ENCODE measurements around the gene PRRX2. TPM values are rescaled to one million over a fixed set of nuclear protein-coding genes. Genes with fewer than 3 reads are reported as not detected.

Gene PRRX2
- total and polyA plus RNA-seq, 2 of the 4 experiments (the other 2 are of a cell fraction): 12.7 to 35.5 TPM

DNA sequence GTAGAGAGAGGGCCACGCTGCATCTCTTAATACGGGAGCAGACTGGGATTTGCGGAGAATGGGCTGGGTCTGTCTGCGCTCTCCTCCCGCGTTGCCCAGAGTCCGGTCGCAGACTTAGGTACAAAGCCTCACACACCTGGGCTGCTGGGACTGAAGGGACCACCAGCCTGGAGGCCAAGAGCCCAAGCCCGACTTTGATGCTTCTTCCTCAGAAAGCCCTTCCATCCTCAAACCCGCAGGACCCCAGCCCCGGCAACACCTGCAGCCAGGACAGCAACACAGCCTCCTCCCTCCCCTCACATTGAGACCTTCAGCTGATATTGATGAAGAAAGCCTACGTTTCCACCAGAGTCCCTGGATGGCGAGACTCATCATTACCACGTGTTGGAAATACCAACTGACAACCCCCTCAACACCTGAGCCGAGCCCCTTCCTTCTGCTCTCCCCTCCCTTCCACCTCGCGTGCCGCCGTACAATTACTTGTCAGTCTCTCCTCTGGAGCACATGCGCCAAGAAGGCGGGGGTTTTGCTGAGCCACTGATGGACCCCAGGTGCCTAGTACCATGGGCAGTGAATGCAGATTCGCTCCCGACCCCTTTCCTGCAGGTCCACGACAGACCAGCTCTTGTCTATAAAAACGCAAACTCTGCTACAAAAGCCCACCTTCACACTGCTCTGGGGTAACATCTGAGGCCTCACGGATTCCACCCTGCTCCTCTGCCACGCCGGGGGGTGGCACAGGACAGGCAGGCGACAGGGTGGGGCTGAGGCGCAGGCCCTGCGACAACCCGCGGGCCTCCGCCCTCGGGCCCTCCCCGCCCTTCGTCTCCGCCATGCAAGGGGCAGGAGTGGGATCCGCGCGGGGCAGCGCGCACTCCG, 24.3 kb upstream of the PRRX2 start:
- peaks cover 51% of the 10 kb centered on the region for H4K20me1 ChIP-seq (ENCODE audit: insufficient read depth, low read length)
- peak overlapping the region; percentile 33; the same call in 1 of the 2 replicates for H3K23ac ChIP-seq (ENCODE audit: low read depth, low read length)
- no peak overlapping the region for H4K91ac ChIP-seq (ENCODE audit: insufficient read depth, low read depth, low read length)
- DNase-seq: no peak
- peak overlapping the region; percentile 72 for H3K9ac ChIP-seq (ENCODE audit: low read depth, low read length)
- H2BK5ac ChIP-seq (ENCODE audit: low read depth, low read length, poor library complexity, severe bottlenecking): peak overlapping the region; percentile 38
- H3K27me3 ChIP-seq (ENCODE audit: control insufficient read depth, insufficient read depth, low read length): no peaks in the 10 kb centered on the region
- no peak overlapping the region for H3K18ac ChIP-seq (ENCODE audit: low read depth, low read length)
- peak overlapping the region; percentile 83 for H3K4me2 ChIP-seq (ENCODE audit: low read depth, low read length)
- peaks cover 15% of the 10 kb centered on the region for H3K4me1 ChIP-seq (ENCODE audit: control insufficient read depth, insufficient read depth, low read length)
- H2AFZ ChIP-seq (replicated peaks; ENCODE audit: low read length, poor library complexity): peak overlapping the region; percentile 94
- peak overlapping the region in 1 of 2 experiments; percentile 83; a peak in 1 of 4 replicates for H4K8ac ChIP-seq (ENCODE audit: low read depth in 2 of 2, low read length in 2 of 2)
- H3K4ac ChIP-seq (ENCODE audit: low read depth, low read length): peak overlapping the region; percentile 35
- peak overlapping the region; percentile 29 for H2AK5ac ChIP-seq (ENCODE audit: low read depth, low read length)
- H2BK20ac ChIP-seq (ENCODE audit: low read depth, low read length): no peak overlapping the region
- H2AK9ac ChIP-seq (replicated peaks; ENCODE audit: low read depth, low read length, poor library complexity): peak overlapping the region; percentile 85
- peak; percentile 13 for ATAC-seq (ENCODE audit: low read depth)
- H3K36me3 ChIP-seq (ENCODE audit: control insufficient read depth, insufficient read depth, low read length): peaks cover 30% of the 10 kb centered on the region
- H3K27ac ChIP-seq (ENCODE audit: insufficient read depth, low read length): peak overlapping the region; percentile 64
- ChIA-PET CTCF (no interaction called here), POLR2A (ENCODE audit: unreplicated experiment) (no interaction called here)
- H4K5ac ChIP-seq (ENCODE audit: low read depth, low read length): no peak overlapping the region
- H3K4me3 ChIP-seq (ENCODE audit: insufficient read depth, low read depth, low read length): peak overlapping the region; percentile 81
- intact Hi-C loops (cut with micrococcal nuclease): no loop called here
- H3K56ac ChIP-seq (ENCODE audit: extremely low read depth, insufficient read depth, low read length): 0 out of 2 replicates have a peak overlapping the region, but pooled peaks have one; percentile 13
- WGBS, 2 experiments (ENCODE audit: extremely low coverage in 2 of 2, insufficient read length in 1 of 2): 39% methylated on average over 20 of the region's 44 CpGs; no CpG with 5 or more reads in 1 of the 2 experiments
- dilution Hi-C loops (cut with HindIII; ENCODE audit: low sequenced_read_pairs, unreplicated experiment): no loop called here
- no peak overlapping the region for H2BK15ac ChIP-seq (ENCODE audit: low read depth, low read length)
- peak overlapping the region; percentile 61; the same call in 1 of the 2 replicates for H3K14ac ChIP-seq (replicated peaks; ENCODE audit: low read depth, low read length)
- H3K79me1 ChIP-seq (ENCODE audit: low read depth in 1 of 2, low read length in 2 of 2): peaks cover 3 to 55% of the 10 kb centered on the region in 2 experiments; a peak in 3 of 4 replicates
- H2BK120ac ChIP-seq (ENCODE audit: low read depth, low read length): no peak overlapping the region
- no peaks in the 10 kb centered on the region for H3K9me3 ChIP-seq (ENCODE audit: control insufficient read depth, insufficient read depth, low read length)
- BruUV-seq (replicated peaks): no TSS peak
- H3K9me1 ChIP-seq (ENCODE audit: insufficient read depth, low read length): no peaks in the 10 kb centered on the region
- in situ Hi-C loops (cut with MboI; ENCODE audit: low sequenced_read_pairs): no loop called here
- TF ChIP-seq RCOR1 (IDR thresholded peaks at IDR 0.05; ENCODE audit: insufficient replicate concordance, low read length): no peak
- TF ChIP-seq RFX5 (IDR thresholded peaks at IDR 0.05; ENCODE audit: low read depth, low read length): no peak
- TF ChIP-seq FOS (IDR thresholded peaks at IDR 0.05; ENCODE audit: low read depth, low read length): no peak
- no peak for TF ChIP-seq BHLHE40 (IDR thresholded peaks at IDR 0.05; ENCODE audit: low read depth, low read length)
- no peak for TF ChIP-seq MXI1 (IDR thresholded peaks at IDR 0.05; ENCODE audit: borderline replicate concordance, low read depth, low read length)
- no peak for TF ChIP-seq SMC3 (IDR thresholded peaks at IDR 0.05; ENCODE audit: low read depth, low read length)
- no peak for TF ChIP-seq CEBPB (IDR thresholded peaks at IDR 0.05; ENCODE audit: low read depth, low read length)
- TF ChIP-seq MAFK (IDR thresholded peaks at IDR 0.05; ENCODE audit: low read depth, low read length): no peak
- no peak for TF ChIP-seq RAD21 (IDR thresholded peaks at IDR 0.05; ENCODE audit: low read length)
- TF ChIP-seq, protein P1, sequence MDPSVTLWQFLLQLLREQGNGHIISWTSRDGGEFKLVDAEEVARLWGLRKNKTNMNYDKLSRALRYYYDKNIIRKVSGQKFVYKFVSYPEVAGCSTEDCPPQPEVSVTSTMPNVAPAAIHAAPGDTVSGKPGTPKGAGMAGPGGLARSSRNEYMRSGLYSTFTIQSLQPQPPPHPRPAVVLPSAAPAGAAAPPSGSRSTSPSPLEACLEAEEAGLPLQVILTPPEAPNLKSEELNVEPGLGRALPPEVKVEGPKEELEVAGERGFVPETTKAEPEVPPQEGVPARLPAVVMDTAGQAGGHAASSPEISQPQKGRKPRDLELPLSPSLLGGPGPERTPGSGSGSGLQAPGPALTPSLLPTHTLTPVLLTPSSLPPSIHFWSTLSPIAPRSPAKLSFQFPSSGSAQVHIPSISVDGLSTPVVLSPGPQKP (IDR thresholded peaks at IDR 0.05; ENCODE audit: borderline replicate concordance, low read depth, low read length): no peak

All from IMR-90 (cell line).